ENCODE results near the gene LRRC49. TPM values are rescaled to one million over a fixed set of nuclear protein-coding genes. Genes with fewer than 3 reads are reported as not detected.
A peak's percentile ranks its signal among the peaks of the same experiment; 100 is the strongest.
"Not testable (repeated sequence)": the region's sequence is repeated elsewhere in the genome, so short reads cannot be mapped to it uniquely, and the experiment has no call there.

The LRRC49 gene
- total and polyA plus RNA-seq, 4 donors: 3.0 to 24.3 (median 7.4) TPM

DNA sequence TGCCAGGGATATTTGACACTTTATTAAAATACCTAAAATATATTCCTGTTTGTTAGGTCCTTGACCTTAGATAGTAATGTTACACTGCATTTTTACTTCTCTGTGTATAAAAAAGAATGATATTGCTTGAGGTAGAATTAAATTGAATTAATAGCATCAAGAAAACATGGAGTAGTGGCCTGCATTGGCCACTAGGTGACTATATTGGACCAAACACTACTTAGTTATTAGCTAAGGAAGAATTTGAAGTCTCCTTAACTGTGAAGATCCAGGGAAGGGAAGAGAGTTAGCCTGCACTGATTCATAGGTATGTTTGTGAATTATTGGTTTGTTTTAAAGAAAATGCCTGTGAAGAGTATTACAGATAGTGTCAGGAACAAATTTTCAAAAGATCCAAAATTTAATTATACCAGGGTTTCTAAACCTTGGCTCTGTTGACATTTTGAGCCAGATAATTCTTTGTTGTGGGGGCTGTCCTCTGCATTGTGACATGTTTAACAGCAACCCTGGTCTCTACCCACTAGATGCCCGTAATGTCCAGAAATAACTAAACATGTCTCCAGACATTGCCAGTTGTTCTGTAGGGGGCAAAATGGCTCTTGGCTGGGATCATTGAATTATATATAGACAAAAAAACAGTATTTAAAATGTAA, 119.0 kb downstream of the LRRC49 start:
- H3K27ac ChIP-seq (ENCODE audit: low read depth in 1 of 2, low read length in 1 of 2): no peak overlapping the region
- H3K27me3 ChIP-seq (ENCODE audit: control insufficient read depth in 3 of 3, insufficient read depth in 3 of 3, low read length in 2 of 3): no peaks in the 10 kb centered on the region
- H3K4me3 ChIP-seq: no peak overlapping the region
- 88 to 97% methylated on average over 1 of the region's 1 CpG for WGBS, 2 donors
- no peaks in the 10 kb centered on the region for H3K36me3 ChIP-seq (ENCODE audit: control insufficient read depth in 4 of 4, insufficient read depth in 4 of 4, low read length in 4 of 4)
- peak in 2 of 3 donors; percentile 63 to 72 for DNase-seq
- no peak for ATAC-seq (ENCODE audit: insufficient read depth, low FRiP score)
- H3K9ac ChIP-seq (ENCODE audit: insufficient read depth in 1 of 2, low read length in 2 of 2): no peak overlapping the region
- peaks cover 0 to 2% (median 0%) of the 10 kb centered on the region in 4 donors for H3K9me3 ChIP-seq (ENCODE audit: control insufficient read depth in 4 of 4, insufficient read depth in 3 of 4, low read length in 3 of 4)
- H3K4me1 ChIP-seq (ENCODE audit: control insufficient read depth in 5 of 5, insufficient read depth in 5 of 5, low read length in 5 of 5): peaks cover 0 to under 1% (median 0%) of the 10 kb centered on the region in 5 donors
- TF ChIP-seq CTCF (IDR thresholded peaks at IDR 0.05; ENCODE audit: control extremely low read depth, extremely low read depth): peak; percentile 57

DNA sequence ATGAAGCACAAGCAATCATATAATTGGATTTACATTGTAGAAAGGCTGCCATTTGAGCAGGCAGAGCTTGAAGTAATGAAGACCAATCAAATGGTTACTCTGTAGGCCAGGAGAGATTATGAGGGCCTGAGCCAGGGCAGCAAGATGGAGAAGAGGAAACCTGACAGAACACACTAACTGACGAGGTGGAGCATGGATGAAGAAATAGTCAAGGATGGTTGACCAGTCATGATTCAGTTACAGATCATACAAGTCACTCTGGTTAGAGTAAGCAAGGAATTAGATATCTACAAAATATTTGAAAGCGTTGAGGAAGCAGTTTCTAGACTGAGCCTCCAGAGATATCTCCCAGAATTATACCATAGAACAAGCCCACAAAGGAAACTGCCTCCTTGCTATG, 120.8 kb downstream of the LRRC49 start:
- ATAC-seq (ENCODE audit: insufficient read depth, low FRiP score) (no peak), DNase-seq (no peak)
- WGBS, 2 donors: 78 to 87% methylated on average over 2 of the region's 2 CpGs
- no peak for TF ChIP-seq CTCF (IDR thresholded peaks at IDR 0.05; ENCODE audit: control extremely low read depth, extremely low read depth)
- no peaks in the 10 kb centered on the region for H3K27me3 ChIP-seq (ENCODE audit: control insufficient read depth in 3 of 3, insufficient read depth in 3 of 3, low read length in 2 of 3)
- H3K36me3 ChIP-seq (ENCODE audit: control insufficient read depth in 4 of 4, insufficient read depth in 4 of 4, low read length in 4 of 4): no peaks in the 10 kb centered on the region
- peaks cover 0 to 2% (median 0%) of the 10 kb centered on the region in 4 donors for H3K9me3 ChIP-seq (ENCODE audit: control insufficient read depth in 4 of 4, insufficient read depth in 3 of 4, low read length in 3 of 4)
- H3K4me3 ChIP-seq: no peak overlapping the region
- no peaks in the 10 kb centered on the region for H3K4me1 ChIP-seq (ENCODE audit: control insufficient read depth in 5 of 5, insufficient read depth in 5 of 5, low read length in 5 of 5)
- H3K9ac ChIP-seq (ENCODE audit: insufficient read depth in 1 of 2, low read length in 2 of 2): no peak overlapping the region
- no peak overlapping the region for H3K27ac ChIP-seq (ENCODE audit: low read depth in 1 of 2, low read length in 1 of 2)

GRCh38 chr15:71015342-71015741, 122.7 kb downstream of the LRRC49 start:
- H3K27me3 ChIP-seq (ENCODE audit: control insufficient read depth in 3 of 3, insufficient read depth in 3 of 3, low read length in 2 of 3): no peaks in the 10 kb centered on the region
- H3K36me3 ChIP-seq (ENCODE audit: control insufficient read depth in 4 of 4, insufficient read depth in 4 of 4, low read length in 4 of 4): peaks cover 0 to 8% (median 0%) of the 10 kb centered on the region in 4 donors
- H3K4me3 ChIP-seq: no peak overlapping the region
- peak overlapping the region in 1 of 2 donors; percentile 45 for H3K27ac ChIP-seq (ENCODE audit: low read depth in 1 of 2, low read length in 1 of 2)
- ATAC-seq (ENCODE audit: insufficient read depth, low FRiP score): no peak
- TF ChIP-seq CTCF (IDR thresholded peaks at IDR 0.05; ENCODE audit: control extremely low read depth, extremely low read depth): no peak
- 93 to 97% methylated on average over 8 of the region's 8 CpGs for WGBS, 2 donors
- H3K4me1 ChIP-seq (ENCODE audit: control insufficient read depth in 5 of 5, insufficient read depth in 5 of 5, low read length in 5 of 5): no peaks in the 10 kb centered on the region
- H3K9me3 ChIP-seq (ENCODE audit: control insufficient read depth in 4 of 4, insufficient read depth in 3 of 4, low read length in 3 of 4): peaks cover 0 to 4% (median 1%) of the 10 kb centered on the region in 4 donors
- H3K9ac ChIP-seq (ENCODE audit: insufficient read depth in 1 of 2, low read length in 2 of 2): no peak overlapping the region
- no peak for DNase-seq

- H3K9me3 ChIP-seq (ENCODE audit: control insufficient read depth in 4 of 4, insufficient read depth in 3 of 4, low read length in 3 of 4); H3K27ac ChIP-seq (ENCODE audit: low read depth in 1 of 2, low read length in 1 of 2); H3K9ac ChIP-seq (ENCODE audit: insufficient read depth in 1 of 2, low read length in 2 of 2); H3K36me3 ChIP-seq (ENCODE audit: control insufficient read depth in 4 of 4, insufficient read depth in 4 of 4, low read length in 4 of 4); ATAC-seq (ENCODE audit: insufficient read depth, low FRiP score); H3K27me3 ChIP-seq (ENCODE audit: control insufficient read depth in 3 of 3, insufficient read depth in 3 of 3, low read length in 2 of 3); DNase-seq; H3K4me3 ChIP-seq; H3K4me1 ChIP-seq (ENCODE audit: control insufficient read depth in 5 of 5, insufficient read depth in 5 of 5, low read length in 5 of 5): not testable (repeated sequence)
- 87 to 89% methylated on average over 4 of the region's 4 CpGs for WGBS, 2 donors
Observed at GRCh38 chr15:71031232-71031631, 138.6 kb downstream of the LRRC49 start.

DNA sequence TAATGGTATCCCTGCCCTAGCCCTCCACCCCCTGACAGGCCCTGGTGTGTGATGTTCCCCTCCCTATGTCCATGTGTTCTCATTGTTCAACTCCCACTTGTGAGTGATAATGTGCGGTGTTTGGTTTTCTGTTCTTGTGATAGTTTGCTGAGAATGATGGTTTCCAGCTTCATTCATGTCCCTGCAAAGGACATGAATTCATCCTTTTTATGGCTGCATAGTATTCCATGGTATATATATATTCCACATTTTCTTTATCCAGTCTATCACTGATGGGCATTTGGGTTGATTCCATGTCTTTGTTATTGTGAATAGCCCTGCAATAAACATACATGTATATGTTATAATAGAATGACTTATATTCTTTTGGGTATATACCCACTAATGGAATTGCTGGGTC, 142.9 kb downstream of the LRRC49 start:
- not testable (repeated sequence) for H3K9me3 ChIP-seq (ENCODE audit: control insufficient read depth in 4 of 4, insufficient read depth in 3 of 4, low read length in 3 of 4); H3K36me3 ChIP-seq (ENCODE audit: control insufficient read depth in 4 of 4, insufficient read depth in 4 of 4, low read length in 4 of 4); H3K4me3 ChIP-seq; H3K27ac ChIP-seq (ENCODE audit: low read depth in 1 of 2, low read length in 1 of 2); H3K4me1 ChIP-seq (ENCODE audit: control insufficient read depth in 5 of 5, insufficient read depth in 5 of 5, low read length in 5 of 5); ATAC-seq (ENCODE audit: insufficient read depth, low FRiP score); DNase-seq; H3K9ac ChIP-seq (ENCODE audit: insufficient read depth in 1 of 2, low read length in 2 of 2); H3K27me3 ChIP-seq (ENCODE audit: control insufficient read depth in 3 of 3, insufficient read depth in 3 of 3, low read length in 2 of 3)
- WGBS, 2 donors: 98 to 100% methylated on average over 1 of the region's 1 CpG

Measured in lung (tissue), 12 donors.